Mesenchymal stem cell (in vitro differentiated cells and primary cell): ENCODE data around the gene MIDN.

ENCODE experiments used
- DNase-seq: peaks from one replicate; pipeline ENCODE4 v3.0.0-alpha.2; 2013
- H2AFZ ChIP-seq: one replicate; pipeline ENCODE4 v1.6.1; 2013; ENCODE audit warnings: low read depth, mild to moderate bottlenecking, control low read depth, inconsistent platforms, low read length, moderate library complexity
- H2AK5ac ChIP-seq: 2 replicates; pipeline ENCODE4 v1.6.1; 2013; ENCODE audit warnings: low read length, moderate library complexity, mild to moderate bottlenecking, inconsistent platforms; ENCODE audit not compliant: severe bottlenecking
- H2BK120ac ChIP-seq: one replicate; pipeline ENCODE4 v1.6.1; 2013; ENCODE audit warnings: low read depth, mild to moderate bottlenecking, inconsistent platforms, low read length, moderate library complexity
- H2BK12ac ChIP-seq, 2 experiments: one replicate each; pipeline ENCODE4 v1.6.1; 2013; ENCODE audit warnings: inconsistent platforms in 2 of 2, low read length in 2 of 2, mild to moderate bottlenecking in 2 of 2, moderate library complexity in 2 of 2, control low read depth in 1 of 2
- H2BK15ac ChIP-seq: one replicate; pipeline ENCODE4 v1.6.1; 2013; ENCODE audit warnings: mild to moderate bottlenecking, low read depth, inconsistent platforms; ENCODE audit not compliant: poor library complexity, severe bottlenecking
- H2BK5ac ChIP-seq: 2 replicates; pipeline ENCODE4 v1.6.1; 2013; ENCODE audit warnings: low read depth, mild to moderate bottlenecking, low read length, control low read depth, inconsistent platforms; ENCODE audit not compliant: poor library complexity, severe bottlenecking
- H3K14ac ChIP-seq, 2 experiments: one replicate each; pipeline ENCODE4 v1.6.1; 2013; ENCODE audit warnings: inconsistent platforms in 2 of 2, low read length in 2 of 2, control low read depth in 1 of 2, mild to moderate bottlenecking in 1 of 2, moderate library complexity in 1 of 2
- H3K18ac ChIP-seq, 2 experiments: one replicate each; pipeline ENCODE4 v1.6.1; 2013; ENCODE audit warnings: inconsistent platforms in 2 of 2, low read length in 2 of 2, control low read depth in 1 of 2, low read depth in 1 of 2, mild to moderate bottlenecking in 1 of 2
- H3K23ac ChIP-seq, 2 experiments: one replicate each; pipeline ENCODE4 v1.6.1; 2013; ENCODE audit warnings: inconsistent platforms in 2 of 2, low read length in 2 of 2, mild to moderate bottlenecking in 2 of 2, moderate library complexity in 2 of 2, control low read depth in 1 of 2
- H3K27ac ChIP-seq: 2 replicates; pipeline ENCODE4 v1.5.1; 2013; ENCODE audit warnings: mild to moderate bottlenecking, moderate library complexity, low read length, control low read depth, inconsistent platforms; ENCODE audit not compliant: poor library complexity, severe bottlenecking
- H3K27me3 ChIP-seq, 2 experiments: 2 replicates each; pipeline versions ENCODE4 v1.6.1 to v1.7.0; 2013; ENCODE audit warnings: low read length in 2 of 2, mild to moderate bottlenecking in 2 of 2, moderate library complexity in 2 of 2, control low read depth in 1 of 2, inconsistent platforms in 1 of 2; ENCODE audit not compliant: control insufficient read depth in 1 of 2, insufficient read depth in 1 of 2
- H3K36me3 ChIP-seq, 2 experiments: 2 replicates each; pipeline versions ENCODE4 v1.6.1 to v1.7.0; 2013; ENCODE audit warnings: low read length in 2 of 2, control low read depth in 1 of 2, inconsistent platforms in 1 of 2, low read depth in 1 of 2, mild to moderate bottlenecking in 1 of 2; ENCODE audit not compliant: insufficient read depth in 2 of 2, control insufficient read depth in 1 of 2
- H3K4ac ChIP-seq, 2 experiments: one replicate each; pipeline ENCODE4 v1.6.1; 2013; ENCODE audit warnings: inconsistent platforms in 2 of 2, low read length in 2 of 2, mild to moderate bottlenecking in 2 of 2, moderate library complexity in 2 of 2, control low read depth in 1 of 2, low read depth in 1 of 2
- H3K4me1 ChIP-seq: 2 replicates; pipeline ENCODE4 v1.6.1; 2013; ENCODE audit warnings: low read depth, low read length, control low read depth; ENCODE audit not compliant: control insufficient read depth, insufficient read depth
- H3K4me2 ChIP-seq: 2 replicates; pipeline ENCODE4 v1.6.1; 2013; ENCODE audit warnings: low read length, mild to moderate bottlenecking, inconsistent platforms; ENCODE audit not compliant: poor library complexity, severe bottlenecking
- H3K4me3 ChIP-seq, 2 experiments: 2 replicates each; pipeline versions ENCODE4 v1.5.1 to v1.7.0; 2013; ENCODE audit warnings: low read length in 2 of 2, mild to moderate bottlenecking in 2 of 2, control low read depth in 1 of 2, low read depth in 1 of 2; ENCODE audit not compliant: insufficient read depth in 1 of 2
- H3K79me1 ChIP-seq: replicated peaks from 2 replicates; pipeline ENCODE4 v1.6.1; 2013; ENCODE audit warnings: mild to moderate bottlenecking, control low read depth, low read length, inconsistent platforms; ENCODE audit not compliant: poor library complexity, severe bottlenecking
- H3K9ac ChIP-seq: 2 replicates; pipeline ENCODE4 v1.7.0; 2013; ENCODE audit warnings: mild to moderate bottlenecking, low read length, moderate library complexity
- H3K9me3 ChIP-seq: 2 replicates; pipeline ENCODE4 v1.7.0; 2013; ENCODE audit warnings: mild to moderate bottlenecking, low read length; ENCODE audit not compliant: control insufficient read depth
- H4K8ac ChIP-seq: one replicate; pipeline ENCODE4 v1.6.1; 2013; ENCODE audit warnings: inconsistent platforms, mild to moderate bottlenecking, low read length, moderate library complexity
- H4K91ac ChIP-seq: one replicate; pipeline ENCODE4 v1.6.1; 2013; ENCODE audit warnings: mild to moderate bottlenecking, low read length, inconsistent platforms
- WGBS: methylation state at CpG from one replicate; pipeline ENCODE4 v1.1.7; 2013; ENCODE audit warnings: mixed read lengths; 5-methylcytosine and 5-hydroxymethylcytosine counted together

MIDN gene

DNA sequence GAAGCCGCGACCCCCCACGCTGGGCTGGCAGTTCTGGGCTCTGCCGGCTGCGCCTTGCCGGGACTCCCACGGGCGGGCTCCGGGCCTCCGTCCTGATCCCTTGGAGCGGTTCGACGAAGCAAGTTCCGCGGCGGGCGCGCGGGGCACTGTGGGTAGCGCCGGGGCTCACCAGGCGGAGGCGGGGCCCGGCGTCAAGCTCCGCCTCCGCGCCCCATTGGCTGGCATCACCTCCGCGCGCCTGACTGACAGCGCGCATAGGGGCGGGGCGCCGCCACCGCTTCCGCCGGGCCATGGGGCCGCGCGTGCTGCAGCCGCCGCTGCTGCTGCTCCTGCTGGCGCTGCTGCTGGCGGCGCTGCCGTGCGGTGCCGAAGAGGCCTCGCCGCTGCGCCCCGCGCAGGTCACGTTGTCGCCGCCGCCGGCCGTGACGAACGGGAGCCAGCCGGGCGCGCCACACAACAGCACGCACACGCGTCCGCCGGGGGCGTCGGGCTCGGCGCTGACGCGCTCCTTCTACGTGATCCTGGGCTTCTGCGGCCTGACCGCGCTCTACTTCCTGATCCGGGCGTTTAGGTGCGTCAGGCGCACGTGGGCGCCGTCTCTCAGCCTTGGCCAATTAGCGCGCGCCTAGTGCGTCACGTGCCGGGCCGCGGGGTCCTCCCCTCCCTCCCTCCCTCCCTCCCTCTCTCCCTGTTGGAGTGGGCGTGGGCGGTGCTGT, 27.0 kb downstream of the MIDN start, which contains the start of gene FAM174C:
Gene FAM174C, plus strand, starts transcription at position 271 of the 716 bp plus-strand sequence. Its CDS starts 20 bp downstream, at position 291.
- Histone ChIP-seq H3K4me3 (peak within 1 kb of the TSS; percentile 84 to 88), H2BK5ac (peak within 1 kb of the TSS; percentile 90), H4K91ac (peak within 1 kb of the TSS; percentile 99), H3K9me3 (no peaks in the 10 kb centered on the region), H2BK120ac (peak within 1 kb of the TSS; percentile 91), H3K27me3 (no peaks in the 10 kb centered on the region), H3K14ac (peak within 1 kb of the TSS in 1 of 2 experiments; percentile 98), H2AK5ac (peak within 1 kb of the TSS; percentile 38), H2AFZ (no peak within 1 kb of the TSS), H3K36me3 (peaks cover 62 to 81% of the 10 kb centered on the region in 2 experiments), H3K4ac (peak within 1 kb of the TSS; percentile 98 to 100), H3K27ac (peak within 1 kb of the TSS; percentile 58), H2BK12ac (peak within 1 kb of the TSS; percentile 9 to 67), H3K4me2 (peak within 1 kb of the TSS; percentile 92), H3K23ac (peak within 1 kb of the TSS in 1 of 2 experiments; percentile 87), H3K9ac (peak within 1 kb of the TSS; percentile 94), H3K18ac (peak within 1 kb of the TSS; percentile 98 to 99), H3K79me1 (peaks cover 22% of the 10 kb centered on the region), H3K4me1 (peaks cover 47% of the 10 kb centered on the region), H4K8ac (peak within 1 kb of the TSS; percentile 99), H2BK15ac (peak within 1 kb of the TSS; percentile 86)
- under 1% methylated on average over 50 of the region's 98 CpGs for WGBS
- peak; percentile 98 for DNase-seq

DNA sequence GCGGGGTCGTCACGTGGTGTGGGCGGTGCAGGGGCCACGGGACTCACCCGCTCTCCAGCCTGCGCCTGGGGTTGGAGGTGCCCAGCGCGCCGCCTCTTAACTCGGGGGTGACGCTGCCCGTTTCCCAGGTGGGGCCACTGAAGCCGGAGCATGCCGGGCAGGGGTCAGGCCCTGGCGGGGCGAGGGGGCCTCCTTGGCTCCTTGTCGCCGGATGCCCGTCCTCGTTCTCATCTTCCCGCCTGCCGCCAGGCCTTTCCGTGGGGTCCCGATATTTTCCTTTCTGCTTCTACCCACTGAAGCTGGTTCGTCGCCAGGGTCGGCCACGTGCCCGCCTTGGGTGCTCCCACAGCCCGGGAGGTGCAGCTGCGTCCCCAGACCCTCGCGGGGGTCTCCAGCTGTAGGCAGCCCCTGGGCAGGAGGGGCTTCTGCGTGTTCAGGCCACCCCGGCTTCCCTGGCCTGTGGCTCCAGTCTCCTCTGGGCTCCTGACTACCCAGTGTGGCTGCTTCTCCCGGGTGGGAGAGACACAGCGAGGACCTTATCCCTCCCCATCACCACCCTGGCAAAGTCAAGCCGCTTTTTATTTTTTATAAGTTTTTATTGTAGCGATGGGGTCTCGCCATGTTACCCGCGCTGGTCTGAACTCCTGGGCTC, 27.7 kb downstream of the MIDN start:
- peaks cover 22% of the 10 kb centered on the region for H3K79me1 ChIP-seq
- peak overlapping the region in 1 of 2 experiments; percentile 98 for H3K14ac ChIP-seq
- H3K18ac ChIP-seq: peak overlapping the region; percentile 82 to 84
- peak overlapping the region; percentile 94 for H3K9ac ChIP-seq
- H3K36me3 ChIP-seq: peaks cover 57 to 83% of the 10 kb centered on the region in 2 experiments
- 17% methylated on average over 42 of the region's 43 CpGs for WGBS
- peak overlapping the region; percentile 85 for H2BK15ac ChIP-seq
- no peak for DNase-seq
- peak overlapping the region; percentile 92 for H3K4me2 ChIP-seq
- H2BK5ac ChIP-seq: no peak overlapping the region
- H3K4ac ChIP-seq: peak overlapping the region; percentile 56 to 73
- H2AK5ac ChIP-seq: peak overlapping the region; percentile 2
- H3K4me1 ChIP-seq: peaks cover 41% of the 10 kb centered on the region
- peak overlapping the region; percentile 58 for H3K27ac ChIP-seq
- peak overlapping the region; percentile 65 to 88 for H3K4me3 ChIP-seq
- H3K23ac ChIP-seq: peak overlapping the region in 1 of 2 experiments; percentile 87
- peak overlapping the region; percentile 7 to 9 for H2BK12ac ChIP-seq
- H3K9me3 ChIP-seq: no peaks in the 10 kb centered on the region
- H3K27me3 ChIP-seq: no peaks in the 10 kb centered on the region
- H4K8ac ChIP-seq: peak overlapping the region; percentile 78
- H2AFZ ChIP-seq: no peak overlapping the region
- H4K91ac ChIP-seq: peak overlapping the region; percentile 85
- H2BK120ac ChIP-seq: peak overlapping the region; percentile 79

DNA sequence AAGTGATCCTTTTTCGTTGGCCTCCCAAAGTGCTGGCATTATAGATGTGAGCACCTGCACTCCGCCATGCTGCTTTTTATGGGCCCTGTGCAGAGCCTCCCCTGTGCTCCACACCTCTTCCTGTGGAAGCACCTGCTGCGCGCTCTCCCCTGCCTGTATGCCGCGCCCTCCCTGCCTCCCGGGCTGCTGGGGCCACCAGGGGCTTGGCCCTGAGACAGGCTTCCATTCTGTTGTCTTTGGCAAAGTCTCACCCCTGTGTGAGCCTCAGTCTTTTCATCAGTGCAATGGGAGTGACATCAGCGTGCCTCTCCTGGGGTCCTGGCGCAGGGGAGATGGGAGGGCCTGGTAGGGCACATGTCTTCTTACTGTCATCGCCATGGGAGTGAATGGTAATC, 28.2 kb downstream of the MIDN start:
- Histone ChIP-seq H2BK15ac (no peak overlapping the region), H3K4me3 (peak overlapping the region; percentile 65 to 88), H2BK12ac (no peak overlapping the region), H3K4me1 (peaks cover 36% of the 10 kb centered on the region), H4K91ac (peak overlapping the region; percentile 4), H3K27me3 (no peaks in the 10 kb centered on the region), H3K9me3 (no peaks in the 10 kb centered on the region), H3K14ac (no peak overlapping the region), H3K18ac (peak overlapping the region in 1 of 2 experiments; percentile 28), H3K36me3 (peaks cover 52 to 78% of the 10 kb centered on the region in 2 experiments), H3K4me2 (peak overlapping the region; percentile 92), H2BK120ac (no peak overlapping the region), H3K23ac (peak overlapping the region in 1 of 2 experiments; percentile 3), H2BK5ac (no peak overlapping the region), H2AFZ (no peak overlapping the region), H3K79me1 (peaks cover 22% of the 10 kb centered on the region), H3K9ac (peak overlapping the region; percentile 94), H3K4ac (no peak overlapping the region), H3K27ac (no peak overlapping the region), H2AK5ac (no peak overlapping the region), H4K8ac (no peak overlapping the region)
- no peak for DNase-seq
- WGBS: 80% methylated on average over 10 of the region's 10 CpGs

DNA sequence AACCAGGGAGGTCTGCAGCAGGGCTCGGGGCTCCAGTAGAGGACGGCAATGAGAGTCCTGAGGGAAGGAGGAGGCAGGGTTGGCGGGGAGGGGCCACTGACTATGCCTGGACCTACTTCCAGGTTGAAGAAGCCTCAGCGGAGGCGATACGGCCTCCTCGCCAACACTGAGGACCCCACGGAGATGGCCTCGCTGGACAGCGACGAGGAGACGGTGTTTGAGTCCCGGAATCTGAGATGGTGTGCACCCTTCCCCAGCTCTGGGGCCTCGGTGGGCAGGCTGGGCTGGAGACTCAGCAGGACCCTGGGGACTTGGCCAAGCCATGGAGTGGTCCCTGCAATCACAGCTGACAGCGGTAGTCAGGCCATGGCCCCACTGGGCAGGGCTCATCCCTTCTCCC, 28.7 kb downstream of the MIDN start:
- Histone ChIP-seq H2BK120ac (no peak overlapping the region), H3K4ac (no peak overlapping the region), H3K23ac (no peak overlapping the region), H3K79me1 (peaks cover 22% of the 10 kb centered on the region), H3K27me3 (no peaks in the 10 kb centered on the region), H3K9ac (peak overlapping the region; percentile 94), H3K36me3 (peaks cover 48 to 74% of the 10 kb centered on the region in 2 experiments), H2BK5ac (no peak overlapping the region), H2BK15ac (no peak overlapping the region), H4K91ac (no peak overlapping the region), H3K18ac (no peak overlapping the region), H2AFZ (no peak overlapping the region), H3K4me3 (peak overlapping the region in 1 of 2 experiments; percentile 88), H3K4me1 (peaks cover 31% of the 10 kb centered on the region), H3K27ac (no peak overlapping the region), H2AK5ac (no peak overlapping the region), H3K9me3 (no peaks in the 10 kb centered on the region), H3K14ac (no peak overlapping the region), H4K8ac (no peak overlapping the region), H2BK12ac (peak overlapping the region in 1 of 2 experiments; percentile 15), H3K4me2 (no peak overlapping the region)
- WGBS: 95% methylated on average over 14 of the region's 15 CpGs
- no peak for DNase-seq
